22Rv1 (cell line): ENCODE measurements around the gene FLOT2.

Experiments
- H3K27ac ChIP-seq: fragments of 450-650 bp; 2 replicates; pipeline ENCODE4 v1.5.1; 2017
- CTCF ChIP-seq: fragments of 450-650 bp; IDR thresholded peaks from 2 replicates; pipeline ENCODE4 v1.5.1; 2017; ENCODE audit warnings: mild to moderate bottlenecking
- ZFX ChIP-seq: fragments of 450-650 bp; IDR thresholded peaks from 2 replicates; pipeline ENCODE4 v1.6.1; 2017; ENCODE audit warnings: antibody characterized with exemption, borderline replicate concordance

The FLOT2 gene

DNA sequence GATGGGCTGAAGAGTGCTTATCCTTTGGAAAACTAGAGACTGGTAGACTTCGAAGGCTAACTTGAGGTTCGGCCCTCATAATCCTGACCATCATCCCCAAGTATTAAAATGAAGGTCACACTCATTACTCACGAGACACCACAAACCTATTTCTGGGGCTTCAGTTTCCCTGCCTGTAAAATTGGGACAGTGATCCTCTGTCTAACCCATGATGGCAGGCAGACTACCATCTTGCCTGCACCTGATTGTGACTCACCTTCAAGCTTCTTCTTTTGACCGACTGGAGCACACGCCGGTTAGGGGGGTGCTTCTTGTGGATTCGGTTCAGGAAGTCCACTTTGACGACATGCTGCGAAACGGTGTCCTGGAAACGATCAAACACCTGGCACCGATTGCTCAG, 19.5 kb upstream of the FLOT2 start:
- H3K27ac ChIP-seq: no peak overlapping the region
- no peak for TF ChIP-seq ZFX
- TF ChIP-seq CTCF: no peak

DNA sequence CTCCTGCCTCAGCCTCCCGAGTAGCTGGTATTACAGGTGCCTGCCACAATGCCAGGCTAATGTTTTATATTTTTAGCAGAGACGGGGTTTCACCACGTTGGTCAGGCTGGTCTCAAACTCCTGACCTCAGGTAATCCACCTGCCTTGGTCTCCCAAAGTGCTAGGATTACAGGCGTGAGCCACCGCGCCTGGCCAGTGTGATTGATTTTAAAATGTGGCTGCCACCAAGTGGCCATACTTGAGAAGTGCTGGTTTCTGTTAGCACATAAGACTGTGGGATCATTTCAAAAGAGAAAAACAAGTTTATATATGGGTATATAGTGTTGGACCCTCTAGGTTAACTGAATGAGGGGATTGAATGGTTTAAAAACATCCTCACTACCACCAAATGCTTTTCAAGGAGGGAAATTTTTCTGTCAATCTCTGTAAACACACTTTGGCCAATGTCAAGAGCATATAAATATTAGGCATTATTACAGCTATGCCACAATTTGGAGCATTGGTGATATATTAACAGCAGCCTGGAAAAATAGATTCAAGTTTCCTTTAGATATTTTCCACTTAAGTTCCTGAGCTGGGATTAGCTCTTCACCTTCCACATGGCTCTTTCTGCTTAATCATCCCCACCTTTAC, 18.9 kb upstream of the FLOT2 start:
- peak; percentile 83 for TF ChIP-seq CTCF
- TF ChIP-seq ZFX: no peak
- peak overlapping the region; percentile 22; the same call in 1 of the 2 replicates for H3K27ac ChIP-seq

GRCh38 chr17:28912938-28913333, 15.4 kb upstream of the FLOT2 start:
- TF ChIP-seq ZFX (no peak), CTCF (no peak)
- H3K27ac ChIP-seq: no peak overlapping the region

- no peak overlapping the region for H3K27ac ChIP-seq
- TF ChIP-seq ZFX (no peak), CTCF (peak; percentile 74)
These were observed 14.9 kb upstream of the FLOT2 start for GRCh38 chr17:28912281-28912937.

DNA sequence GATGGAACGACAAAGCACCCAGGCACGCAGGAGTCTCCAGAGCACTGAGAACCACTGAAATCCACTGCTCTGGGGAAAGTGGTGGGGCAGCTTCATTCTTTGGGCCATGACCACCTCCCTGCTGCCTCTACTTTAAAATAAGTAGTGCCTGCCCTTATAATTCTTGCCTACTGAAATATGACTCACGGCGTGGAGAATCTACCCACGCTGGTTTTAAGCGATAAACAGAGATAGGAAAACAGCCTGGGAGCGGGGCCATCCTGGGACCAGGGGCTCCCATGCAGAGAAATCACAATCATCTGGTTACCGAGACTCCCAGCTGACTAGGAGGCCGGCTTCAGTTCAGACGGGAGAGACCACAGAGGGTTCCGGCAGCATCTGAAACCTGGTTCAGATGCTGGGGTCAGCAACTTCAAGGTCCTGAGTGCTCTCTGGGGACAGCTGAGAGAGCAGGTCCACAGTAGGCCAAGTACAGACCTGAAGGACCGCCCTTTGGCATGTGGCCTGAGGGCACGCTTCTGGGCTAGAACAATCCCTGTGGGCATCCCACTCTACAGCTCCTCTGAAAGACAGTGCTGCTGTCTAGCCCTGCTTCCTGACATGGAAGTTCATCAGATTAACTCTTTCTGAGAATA, 14.0 kb upstream of the FLOT2 start:
- H3K27ac ChIP-seq: no peak overlapping the region
- TF ChIP-seq CTCF (no peak), ZFX (no peak)

- no peak overlapping the region for H3K27ac ChIP-seq
- TF ChIP-seq ZFX (no peak), CTCF (no peak)
These were observed 13.0 kb upstream of the FLOT2 start for GRCh38 chr17:28910534-28910933.

GRCh38 chr17:28908640-28909167, 11.2 kb upstream of the FLOT2 start:
- TF ChIP-seq ZFX (no peak), CTCF (no peak)
- peak overlapping the region; percentile 12; the same call in 1 of the 2 replicates for H3K27ac ChIP-seq
